ENCODE results near the gene GPC3. TPM values are rescaled to one million over a fixed set of nuclear protein-coding genes. Genes with fewer than 3 reads are reported as not detected.

Gene GPC3
- total RNA-seq, 1 donor, result not detected

GRCh38 chrX:133544115-133544514 lies 441.3 kb downstream of the GPC3 start:
- Histone ChIP-seq H3K36me3 (ENCODE audit: insufficient read depth, low read length) (no peaks in the 10 kb centered on the region), H4K20me1 (ENCODE audit: insufficient read depth, low read length) (no peaks in the 10 kb centered on the region), H3K4me2 (ENCODE audit: insufficient read depth, low read length) (no peak overlapping the region), H3K4me1 (ENCODE audit: insufficient read depth, low read length) (no peaks in the 10 kb centered on the region), H3K27ac (ENCODE audit: low read depth, low read length) (peak overlapping the region; percentile 45), H3K4me3 (ENCODE audit: insufficient read depth, low read length) (no peak overlapping the region), H3K27me3 (ENCODE audit: insufficient read depth, low read length) (no peaks in the 10 kb centered on the region), H3K9me3 (ENCODE audit: low read depth, low read length) (no peaks in the 10 kb centered on the region), H3K79me2 (ENCODE audit: insufficient read depth, low read length) (no peaks in the 10 kb centered on the region), H2AFZ (ENCODE audit: low read length) (no peak overlapping the region)
- DNase-seq (ENCODE audit: insufficient read length, low spot score, missing footprints), result peak; percentile 63
- TF ChIP-seq CTCF (IDR thresholded peaks at IDR 0.05; ENCODE audit: extremely low read depth, low read depth, low read length), result no peak

GRCh38 chrX:133543654-133544053 lies 441.7 kb downstream of the GPC3 start:
- Histone ChIP-seq H2AFZ (ENCODE audit: low read length) (no peak overlapping the region), H4K20me1 (ENCODE audit: insufficient read depth, low read length) (no peaks in the 10 kb centered on the region)

GRCh38 chrX:133542476-133542875 lies 442.9 kb downstream of the GPC3 start:
- H3K4me2 ChIP-seq (ENCODE audit: insufficient read depth, low read length), result no peak overlapping the region
- H3K4me3 ChIP-seq (ENCODE audit: insufficient read depth, low read length), result no peak overlapping the region
- H3K27ac ChIP-seq (ENCODE audit: low read depth, low read length), result no peak overlapping the region
- no peaks in the 10 kb centered on the region for H4K20me1 ChIP-seq (ENCODE audit: insufficient read depth, low read length)
- no peak for DNase-seq (ENCODE audit: insufficient read length, low spot score, missing footprints)
- no peaks in the 10 kb centered on the region for H3K4me1 ChIP-seq (ENCODE audit: insufficient read depth, low read length)
- no peak overlapping the region for H2AFZ ChIP-seq (ENCODE audit: low read length)
- TF ChIP-seq CTCF (IDR thresholded peaks at IDR 0.05; ENCODE audit: extremely low read depth, low read depth, low read length), result no peak
- no peaks in the 10 kb centered on the region for H3K79me2 ChIP-seq (ENCODE audit: insufficient read depth, low read length)
- no peaks in the 10 kb centered on the region for H3K9me3 ChIP-seq (ENCODE audit: low read depth, low read length)
- H3K27me3 ChIP-seq (ENCODE audit: insufficient read depth, low read length), result no peaks in the 10 kb centered on the region
- H3K36me3 ChIP-seq (ENCODE audit: insufficient read depth, low read length), result no peaks in the 10 kb centered on the region

More at GRCh38 chrX:133543654-133544053, 441.7 kb downstream of the GPC3 start:
- no peak for DNase-seq (ENCODE audit: insufficient read length, low spot score, missing footprints)
- no peak overlapping the region for H3K4me3 ChIP-seq (ENCODE audit: insufficient read depth, low read length)
- no peaks in the 10 kb centered on the region for H3K27me3 ChIP-seq (ENCODE audit: insufficient read depth, low read length)
- no peak for TF ChIP-seq CTCF (IDR thresholded peaks at IDR 0.05; ENCODE audit: extremely low read depth, low read depth, low read length)
- H3K27ac ChIP-seq (ENCODE audit: low read depth, low read length), result peak overlapping the region; percentile 45
- no peaks in the 10 kb centered on the region for H3K79me2 ChIP-seq (ENCODE audit: insufficient read depth, low read length)
- H3K4me1 ChIP-seq (ENCODE audit: insufficient read depth, low read length), result no peaks in the 10 kb centered on the region
- no peak overlapping the region for H3K4me2 ChIP-seq (ENCODE audit: insufficient read depth, low read length)
- H3K9me3 ChIP-seq (ENCODE audit: low read depth, low read length), result no peaks in the 10 kb centered on the region
- H3K36me3 ChIP-seq (ENCODE audit: insufficient read depth, low read length), result no peaks in the 10 kb centered on the region

GRCh38 chrX:133541021-133541420 lies 444.4 kb downstream of the GPC3 start:
- H3K27me3 ChIP-seq (ENCODE audit: insufficient read depth, low read length), result no peaks in the 10 kb centered on the region
- no peaks in the 10 kb centered on the region for H3K4me1 ChIP-seq (ENCODE audit: insufficient read depth, low read length)
- no peak overlapping the region for H3K27ac ChIP-seq (ENCODE audit: low read depth, low read length)
- no peaks in the 10 kb centered on the region for H4K20me1 ChIP-seq (ENCODE audit: insufficient read depth, low read length)
- no peak for TF ChIP-seq CTCF (IDR thresholded peaks at IDR 0.05; ENCODE audit: extremely low read depth, low read depth, low read length)
- no peaks in the 10 kb centered on the region for H3K9me3 ChIP-seq (ENCODE audit: low read depth, low read length)
- H3K79me2 ChIP-seq (ENCODE audit: insufficient read depth, low read length), result no peaks in the 10 kb centered on the region
- no peak overlapping the region for H3K4me3 ChIP-seq (ENCODE audit: insufficient read depth, low read length)
- H2AFZ ChIP-seq (ENCODE audit: low read length), result no peak overlapping the region
- no peak overlapping the region for H3K4me2 ChIP-seq (ENCODE audit: insufficient read depth, low read length)
- no peak for DNase-seq (ENCODE audit: insufficient read length, low spot score, missing footprints)
- H3K36me3 ChIP-seq (ENCODE audit: insufficient read depth, low read length), result no peaks in the 10 kb centered on the region

All from osteoblast (primary cell).